ENCODE results near the gene ATXN7.

DNA sequence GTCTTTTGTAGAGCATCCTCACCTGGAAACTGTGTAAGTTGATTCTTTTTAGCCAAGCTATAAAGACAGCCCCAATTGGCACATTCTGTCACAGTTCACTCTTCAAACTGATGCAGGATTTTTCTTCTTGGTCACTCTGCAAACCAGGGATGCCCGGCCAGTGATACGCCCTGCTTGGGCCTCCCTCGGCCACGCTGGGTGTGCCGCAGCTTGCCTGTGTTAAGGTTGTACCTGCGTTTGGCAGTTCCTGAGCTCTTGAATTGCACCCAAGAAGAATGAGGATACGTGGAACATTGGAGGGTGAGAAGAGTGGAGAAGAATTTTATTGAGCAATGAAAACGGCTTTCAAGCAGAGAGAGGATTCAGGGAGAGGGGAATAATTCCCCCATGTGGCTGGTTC is 109.7 kb downstream of the ATXN7 start:
- no peak for TF ChIP-seq SIN3A (IDR thresholded peaks at IDR 0.05; ENCODE audit: borderline replicate concordance, insufficient read depth, low read length)
- no peak for TF ChIP-seq TAF1 (IDR thresholded peaks at IDR 0.05; ENCODE audit: borderline replicate concordance, insufficient read depth, low read length)
- TF ChIP-seq POLR2AphosphoS5 (IDR thresholded peaks at IDR 0.05; ENCODE audit: low read depth, low read length), result no peak
- TF ChIP-seq, protein P1, sequence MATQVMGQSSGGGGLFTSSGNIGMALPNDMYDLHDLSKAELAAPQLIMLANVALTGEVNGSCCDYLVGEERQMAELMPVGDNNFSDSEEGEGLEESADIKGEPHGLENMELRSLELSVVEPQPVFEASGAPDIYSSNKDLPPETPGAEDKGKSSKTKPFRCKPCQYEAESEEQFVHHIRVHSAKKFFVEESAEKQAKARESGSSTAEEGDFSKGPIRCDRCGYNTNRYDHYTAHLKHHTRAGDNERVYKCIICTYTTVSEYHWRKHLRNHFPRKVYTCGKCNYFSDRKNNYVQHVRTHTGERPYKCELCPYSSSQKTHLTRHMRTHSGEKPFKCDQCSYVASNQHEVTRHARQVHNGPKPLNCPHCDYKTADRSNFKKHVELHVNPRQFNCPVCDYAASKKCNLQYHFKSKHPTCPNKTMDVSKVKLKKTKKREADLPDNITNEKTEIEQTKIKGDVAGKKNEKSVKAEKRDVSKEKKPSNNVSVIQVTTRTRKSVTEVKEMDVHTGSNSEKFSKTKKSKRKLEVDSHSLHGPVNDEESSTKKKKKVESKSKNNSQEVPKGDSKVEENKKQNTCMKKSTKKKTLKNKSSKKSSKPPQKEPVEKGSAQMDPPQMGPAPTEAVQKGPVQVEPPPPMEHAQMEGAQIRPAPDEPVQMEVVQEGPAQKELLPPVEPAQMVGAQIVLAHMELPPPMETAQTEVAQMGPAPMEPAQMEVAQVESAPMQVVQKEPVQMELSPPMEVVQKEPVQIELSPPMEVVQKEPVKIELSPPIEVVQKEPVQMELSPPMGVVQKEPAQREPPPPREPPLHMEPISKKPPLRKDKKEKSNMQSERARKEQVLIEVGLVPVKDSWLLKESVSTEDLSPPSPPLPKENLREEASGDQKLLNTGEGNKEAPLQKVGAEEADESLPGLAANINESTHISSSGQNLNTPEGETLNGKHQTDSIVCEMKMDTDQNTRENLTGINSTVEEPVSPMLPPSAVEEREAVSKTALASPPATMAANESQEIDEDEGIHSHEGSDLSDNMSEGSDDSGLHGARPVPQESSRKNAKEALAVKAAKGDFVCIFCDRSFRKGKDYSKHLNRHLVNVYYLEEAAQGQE (IDR thresholded peaks at IDR 0.05; ENCODE audit: insufficient read depth in 1 of 2, low read depth in 2 of 2, low read length in 2 of 2), result no peak

Measured in PFSK-1 (cell line).